Measurements from ENCODE around the gene KAZN. TPM values are rescaled to one million over a fixed set of nuclear protein-coding genes. Genes with fewer than 3 reads are reported as not detected.
A peak's percentile ranks its signal among the peaks of the same experiment; 100 is the strongest.

The KAZN gene
- total and polyA plus RNA-seq, 8 donors: 1.2 to 50.7 (median 6.8) TPM

DNA sequence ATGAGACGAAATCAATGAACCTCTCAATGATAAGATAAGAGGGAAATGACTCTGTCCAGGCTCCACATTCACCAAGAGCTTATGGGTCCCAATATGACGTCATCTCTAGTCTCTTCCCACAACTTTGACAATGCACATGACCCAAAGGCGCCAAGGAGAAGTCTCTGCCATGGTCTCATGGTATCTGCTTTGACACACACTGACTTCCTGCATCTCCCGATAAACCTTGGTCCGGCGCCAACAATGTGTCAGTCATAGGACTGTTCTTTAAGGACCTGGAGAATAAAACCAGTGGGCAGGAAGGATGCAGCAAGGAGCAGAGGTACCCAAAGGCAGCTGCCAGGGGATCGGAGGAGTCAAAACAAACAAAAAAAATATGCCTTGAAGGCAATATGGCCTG lies 508.1 kb downstream of the KAZN start:
- intact Hi-C loops (cut with DNase I; ENCODE audit: low total_unique reads): no loop called here
- Histone ChIP-seq H3K4me1 (no peaks in the 10 kb centered on the region), H3K4me3 (no peak overlapping the region), H3K27ac (no peak overlapping the region), H3K9me3 (peaks cover 3 to 10% (median 8%) of the 10 kb centered on the region in 4 donors), H3K27me3 (peaks cover 0 to 23% (median 0%) of the 10 kb centered on the region in 3 donors), H3K36me3 (no peaks in the 10 kb centered on the region)
- TF ChIP-seq EP300 (IDR thresholded peaks at IDR 0.05) (no peak), POLR2AphosphoS5 (IDR thresholded peaks at IDR 0.05) (no peak), POLR2A (IDR thresholded peaks at IDR 0.05) (no peak)
- TF ChIP-seq, protein P1, sequence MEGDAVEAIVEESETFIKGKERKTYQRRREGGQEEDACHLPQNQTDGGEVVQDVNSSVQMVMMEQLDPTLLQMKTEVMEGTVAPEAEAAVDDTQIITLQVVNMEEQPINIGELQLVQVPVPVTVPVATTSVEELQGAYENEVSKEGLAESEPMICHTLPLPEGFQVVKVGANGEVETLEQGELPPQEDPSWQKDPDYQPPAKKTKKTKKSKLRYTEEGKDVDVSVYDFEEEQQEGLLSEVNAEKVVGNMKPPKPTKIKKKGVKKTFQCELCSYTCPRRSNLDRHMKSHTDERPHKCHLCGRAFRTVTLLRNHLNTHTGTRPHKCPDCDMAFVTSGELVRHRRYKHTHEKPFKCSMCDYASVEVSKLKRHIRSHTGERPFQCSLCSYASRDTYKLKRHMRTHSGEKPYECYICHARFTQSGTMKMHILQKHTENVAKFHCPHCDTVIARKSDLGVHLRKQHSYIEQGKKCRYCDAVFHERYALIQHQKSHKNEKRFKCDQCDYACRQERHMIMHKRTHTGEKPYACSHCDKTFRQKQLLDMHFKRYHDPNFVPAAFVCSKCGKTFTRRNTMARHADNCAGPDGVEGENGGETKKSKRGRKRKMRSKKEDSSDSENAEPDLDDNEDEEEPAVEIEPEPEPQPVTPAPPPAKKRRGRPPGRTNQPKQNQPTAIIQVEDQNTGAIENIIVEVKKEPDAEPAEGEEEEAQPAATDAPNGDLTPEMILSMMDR (IDR thresholded peaks at IDR 0.05): no peak
- 30 to 40% (median 37%) methylated on average over 7 of the region's 7 CpGs for whole genome bisulfite sequencing, 5 donors
- DNase-seq: peak; percentile 58 to 63

DNA sequence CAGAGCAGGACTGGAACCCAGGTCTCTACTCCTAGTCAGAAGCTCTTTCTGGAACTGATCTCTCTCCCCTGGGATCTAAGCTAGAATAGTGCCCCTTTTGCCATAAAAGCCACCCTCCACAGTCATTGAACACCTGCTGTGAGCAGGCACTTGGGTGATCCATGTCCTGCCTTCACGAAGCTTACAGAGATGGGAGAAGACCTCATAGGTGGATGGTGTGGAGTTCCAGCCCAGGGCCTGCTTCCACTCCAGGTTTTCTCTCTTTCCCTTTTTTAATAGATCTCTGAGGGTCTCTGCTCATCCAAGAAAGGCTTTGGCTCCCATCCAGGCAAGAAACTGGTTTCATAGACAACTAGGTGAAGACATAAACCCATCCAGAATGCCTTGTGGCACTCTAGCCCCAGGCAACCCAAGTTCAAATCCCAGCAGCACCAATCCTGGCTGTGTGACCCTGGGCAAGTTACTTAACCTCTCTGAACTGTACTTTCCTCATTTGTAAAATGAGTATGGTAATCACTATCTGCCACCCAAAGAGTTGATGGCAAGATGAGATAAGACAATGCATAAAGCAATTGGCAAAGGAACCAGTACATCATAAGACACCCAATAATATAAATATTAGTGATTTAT lies 508.7 kb downstream of the KAZN start:
- WGBS, 5 donors: 79 to 92% (median 88%) methylated on average over 1 of the region's 1 CpG
- Histone ChIP-seq H3K36me3 (no peaks in the 10 kb centered on the region), H3K27ac (no peak overlapping the region), H3K27me3 (peaks cover 0 to 17% (median 0%) of the 10 kb centered on the region in 3 donors), H3K4me1 (no peaks in the 10 kb centered on the region), H3K9me3 (peaks cover 3 to 10% (median 8%) of the 10 kb centered on the region in 4 donors), H3K4me3 (no peak overlapping the region)
- TF ChIP-seq EP300 (IDR thresholded peaks at IDR 0.05) (no peak), POLR2A (IDR thresholded peaks at IDR 0.05) (no peak), POLR2AphosphoS5 (IDR thresholded peaks at IDR 0.05) (no peak)
- TF ChIP-seq, protein P1 (IDR thresholded peaks at IDR 0.05): no peak
- intact Hi-C loops (cut with DNase I; ENCODE audit: low total_unique reads): no loop called here
- DNase-seq: no peak

DNA sequence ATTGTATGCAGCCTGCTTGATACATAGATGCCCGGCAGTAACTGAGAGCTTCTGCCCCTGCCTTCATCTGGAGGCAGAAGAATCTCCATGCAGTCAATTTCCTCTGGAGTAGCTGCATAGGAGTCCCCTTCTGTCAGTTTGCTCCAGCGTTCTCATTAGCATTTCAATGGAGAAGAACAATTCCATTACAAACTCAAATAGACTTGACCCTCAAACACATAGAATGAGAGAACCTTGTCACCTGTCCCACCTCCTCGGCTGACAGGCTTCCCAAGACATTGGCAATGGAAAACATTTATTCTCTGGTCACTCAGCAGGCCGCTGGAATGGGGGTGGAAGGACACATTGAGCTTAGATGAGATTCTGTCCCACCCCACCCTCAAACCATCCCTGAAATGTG lies 509.4 kb downstream of the KAZN start:
- Histone ChIP-seq H3K4me1 (no peaks in the 10 kb centered on the region), H3K27me3 (peaks cover 0 to 10% (median 0%) of the 10 kb centered on the region in 3 donors), H3K9me3 (peaks cover 3 to 10% (median 8%) of the 10 kb centered on the region in 4 donors), H3K4me3 (no peak overlapping the region), H3K27ac (no peak overlapping the region), H3K36me3 (no peaks in the 10 kb centered on the region)
- 39 to 48% (median 43%) methylated on average over 4 of the region's 4 CpGs for WGBS, 5 donors
- no peak for DNase-seq
- TF ChIP-seq EP300 (IDR thresholded peaks at IDR 0.05): no peak
- TF ChIP-seq, protein P1 (IDR thresholded peaks at IDR 0.05): no peak
- intact Hi-C loops (cut with DNase I; ENCODE audit: low total_unique reads): no loop called here

GRCh38 chr1:15110128-15110866 lies 511.8 kb downstream of the KAZN start:
- WGBS, 5 donors: 78 to 84% (median 84%) methylated on average over 9 of the region's 9 CpGs
- intact Hi-C loops (cut with DNase I; ENCODE audit: low total_unique reads): no loop called here

More at GRCh38 chr1:15110128-15110866, 511.8 kb downstream of the KAZN start:
- Histone ChIP-seq H3K4me3 (no peak overlapping the region), H3K9me3 (no peaks in the 10 kb centered on the region), H3K36me3 (peaks cover 0 to 8% (median 3%) of the 10 kb centered on the region in 4 donors), H3K27me3 (no peaks in the 10 kb centered on the region), H3K27ac (no peak overlapping the region), H3K4me1 (no peaks in the 10 kb centered on the region)
- TF ChIP-seq, protein P1 (IDR thresholded peaks at IDR 0.05): no peak
- TF ChIP-seq EP300 (IDR thresholded peaks at IDR 0.05) (no peak), POLR2A (IDR thresholded peaks at IDR 0.05) (no peak), POLR2AphosphoS5 (IDR thresholded peaks at IDR 0.05) (no peak)
- no peak for DNase-seq
